GM19395 (cell line): ENCODE results near the gene IGSF6.
"Not testable (repeated sequence)": the region's sequence is repeated elsewhere in the genome, so short reads cannot be mapped to it uniquely, and the experiment has no call there.

Experiments
- ATAC-seq: cut with Tn5 transposase; IDR thresholded peaks from one replicate; pipeline ENCODE4 v1.9.1; 2021; ENCODE audit warnings: mild to moderate bottlenecking, moderate library complexity; ENCODE audit not compliant: unreplicated experiment

The IGSF6 gene

DNA sequence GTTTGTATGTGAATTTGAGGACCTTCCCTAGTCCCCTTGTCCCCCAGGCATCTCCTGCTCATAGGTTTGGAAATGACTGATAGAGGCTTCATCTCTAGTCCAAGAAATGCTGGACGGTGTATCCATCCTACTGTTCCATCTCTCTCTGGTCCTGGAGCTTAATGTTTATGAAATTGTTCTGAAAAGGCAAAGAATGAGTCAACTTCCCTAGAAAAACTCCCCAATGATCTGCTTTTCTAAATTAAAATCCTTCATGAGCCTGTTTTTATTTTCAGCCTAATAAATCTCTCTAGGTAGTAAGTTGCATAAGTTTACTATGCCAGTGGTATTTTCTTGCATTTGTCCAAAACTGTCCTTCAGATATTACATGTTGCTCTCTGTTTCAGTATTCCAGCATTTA, 2.1 kb upstream of the IGSF6 start:
- no peak for ATAC-seq

DNA sequence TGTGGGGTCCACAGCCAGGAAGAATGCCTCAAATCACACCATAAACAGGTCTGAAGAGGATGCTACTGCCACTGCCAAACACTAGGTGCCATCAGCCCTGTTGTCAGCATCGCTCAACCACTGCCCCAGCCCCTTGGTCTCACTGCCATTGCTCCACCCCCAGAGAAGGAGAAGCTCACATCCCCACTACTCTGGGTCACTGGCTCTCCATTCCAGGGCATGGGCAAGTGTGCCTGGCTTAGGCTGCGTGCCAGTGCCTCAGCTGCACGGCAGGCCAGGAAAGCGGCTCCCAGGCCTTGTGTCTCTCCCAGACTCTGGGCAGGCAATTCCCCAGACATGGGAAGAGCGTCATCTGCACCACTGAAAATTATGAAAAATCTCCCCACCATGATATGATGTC, 1.2 kb upstream of the IGSF6 start:
- no peak for ATAC-seq

DNA sequence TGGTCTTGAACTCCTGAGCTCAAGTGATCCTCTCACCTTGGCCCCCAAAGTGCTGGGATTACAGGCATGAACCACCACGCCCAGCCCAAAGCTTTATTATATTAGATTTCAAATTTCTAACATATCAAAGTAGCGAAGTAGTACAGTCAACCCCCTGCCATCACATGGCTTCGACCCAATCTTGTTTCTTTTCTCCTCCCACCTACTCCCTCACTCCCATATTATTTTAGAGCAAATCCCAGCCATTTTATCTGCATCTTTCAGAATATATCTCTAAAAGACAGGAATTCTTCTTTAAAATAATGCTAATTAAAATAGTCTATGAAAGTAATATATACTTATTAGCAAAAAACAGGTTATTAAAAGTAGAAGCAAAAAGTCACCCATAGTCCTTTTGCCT, 893 bp downstream of the IGSF6 start:
- no peak for ATAC-seq

DNA sequence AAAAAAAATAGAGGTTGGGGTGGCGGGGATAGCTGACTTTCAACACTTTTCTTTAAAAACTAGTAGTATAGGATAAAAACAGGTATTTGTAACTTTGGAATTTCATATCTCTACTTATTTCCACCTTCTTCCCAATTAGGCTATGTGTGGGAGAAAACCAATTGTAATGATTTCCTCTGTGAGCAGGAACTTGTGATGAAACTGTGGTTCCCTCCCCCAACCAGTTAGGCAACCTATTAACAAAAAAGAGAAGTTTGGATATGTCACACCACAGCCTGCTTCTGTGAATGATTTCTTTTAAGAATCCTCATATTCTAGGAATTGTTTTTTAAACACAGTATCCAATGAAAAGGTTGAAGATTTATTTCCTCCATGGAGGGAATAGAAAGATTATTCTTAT, 1.9 kb downstream of the IGSF6 start:
- ATAC-seq: no peak

GRCh38 chr16:21649826-21650406, 2.5 kb downstream of the IGSF6 start:
- ATAC-seq: not testable (repeated sequence)

- ATAC-seq: peak; percentile 5
Measured at GRCh38 chr16:21647562-21648164, 4.7 kb downstream of the IGSF6 start.

GRCh38 chr16:21646721-21647561, 5.5 kb downstream of the IGSF6 start:
- ATAC-seq: peak; percentile 91

- no peak for ATAC-seq
Measured at GRCh38 chr16:21646091-21646490, 6.3 kb downstream of the IGSF6 start.

GRCh38 chr16:21645261-21645721, 7.1 kb downstream of the IGSF6 start:
- ATAC-seq: peak; percentile 36

- ATAC-seq: no peak
Measured at GRCh38 chr16:21644674-21645073, 7.7 kb downstream of the IGSF6 start.

DNA sequence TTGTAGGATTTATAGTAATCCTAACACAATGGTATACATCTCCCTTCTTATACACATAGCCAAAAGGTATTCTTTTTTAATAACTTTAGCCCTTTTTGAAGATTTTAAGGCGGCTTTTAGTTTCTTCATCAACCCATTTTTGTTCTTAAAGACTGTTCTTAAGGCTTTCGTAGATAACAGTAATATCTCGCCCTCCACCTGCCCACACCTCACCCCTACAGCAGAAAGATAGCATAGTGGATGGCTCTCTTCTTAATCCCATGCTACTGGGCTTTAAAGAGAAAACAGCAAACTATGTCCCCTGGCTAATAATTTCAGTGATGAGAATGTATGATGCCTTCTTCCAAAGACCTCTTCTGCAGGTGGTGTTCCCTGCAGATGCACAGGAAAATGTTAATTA, 8.6 kb downstream of the IGSF6 start:
- no peak for ATAC-seq

- no peak for ATAC-seq
Measured at GRCh38 chr16:21642861-21643260, 9.5 kb downstream of the IGSF6 start.

DNA sequence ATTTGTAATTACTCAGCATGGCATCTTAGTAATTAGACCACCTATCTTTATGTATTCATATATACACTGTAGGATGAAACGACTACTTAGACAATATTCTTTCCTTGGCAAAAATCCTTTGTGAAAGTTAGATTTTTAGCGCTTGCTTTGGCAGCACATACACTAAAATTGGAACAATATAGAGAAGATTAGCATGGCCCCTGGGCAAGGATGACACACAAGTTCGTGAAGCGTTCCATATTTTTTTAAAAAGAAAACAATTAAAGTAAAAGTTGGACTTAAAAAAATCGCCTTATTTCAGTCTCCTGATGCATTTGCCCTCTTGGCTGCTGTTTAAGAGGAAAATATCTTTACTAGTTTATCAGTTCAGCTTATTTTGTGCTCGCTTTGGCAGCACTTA, 10.5 kb downstream of the IGSF6 start:
- no peak for ATAC-seq

GRCh38 chr16:21639493-21639892, 12.9 kb downstream of the IGSF6 start:
- ATAC-seq: no peak

DNA sequence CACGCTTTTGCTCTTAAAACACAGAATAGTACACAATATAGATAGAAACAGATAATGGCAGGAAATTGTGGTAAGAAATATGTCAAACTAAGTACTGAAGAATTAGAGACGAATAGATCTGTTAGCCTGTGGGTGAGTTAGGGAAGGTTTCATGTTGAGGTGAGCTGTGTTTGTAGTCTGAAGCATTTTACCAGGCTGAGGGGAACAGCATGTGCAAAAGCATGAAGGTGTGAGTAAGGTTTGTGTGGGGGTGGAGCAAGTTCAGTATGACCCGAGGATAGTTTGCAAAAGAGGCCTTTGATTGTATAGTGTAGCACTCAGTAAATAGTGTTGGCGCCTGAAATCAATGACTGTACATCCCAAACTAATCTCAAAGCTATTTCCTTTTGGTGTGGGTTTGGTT, 13.8 kb downstream of the IGSF6 start:
- ATAC-seq: no peak

GRCh38 chr16:21637032-21637968, 15.1 kb downstream of the IGSF6 start:
- no peak for ATAC-seq

- not testable (repeated sequence) for ATAC-seq
Measured at GRCh38 chr16:21635694-21636093, 16.7 kb downstream of the IGSF6 start.

DNA sequence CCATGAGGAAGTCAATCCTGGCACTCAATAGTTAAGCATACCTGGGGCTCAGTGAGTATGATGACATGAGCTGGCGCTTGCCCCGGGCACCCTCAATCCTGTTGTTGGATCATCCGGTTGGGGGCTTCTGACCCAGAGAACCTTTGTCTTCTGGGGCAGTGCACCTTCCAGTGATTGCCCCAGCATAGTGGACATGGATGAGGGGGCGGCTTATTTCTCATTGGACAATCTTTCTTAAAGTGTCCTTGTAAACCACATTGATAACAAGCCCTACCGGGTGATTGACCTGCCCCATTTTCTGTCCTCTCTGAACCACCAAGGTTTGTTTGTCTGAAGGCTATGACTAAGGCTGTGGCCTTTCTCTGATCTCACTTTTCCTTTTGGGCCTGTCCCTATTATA, 18.2 kb downstream of the IGSF6 start:
- no peak for ATAC-seq

DNA sequence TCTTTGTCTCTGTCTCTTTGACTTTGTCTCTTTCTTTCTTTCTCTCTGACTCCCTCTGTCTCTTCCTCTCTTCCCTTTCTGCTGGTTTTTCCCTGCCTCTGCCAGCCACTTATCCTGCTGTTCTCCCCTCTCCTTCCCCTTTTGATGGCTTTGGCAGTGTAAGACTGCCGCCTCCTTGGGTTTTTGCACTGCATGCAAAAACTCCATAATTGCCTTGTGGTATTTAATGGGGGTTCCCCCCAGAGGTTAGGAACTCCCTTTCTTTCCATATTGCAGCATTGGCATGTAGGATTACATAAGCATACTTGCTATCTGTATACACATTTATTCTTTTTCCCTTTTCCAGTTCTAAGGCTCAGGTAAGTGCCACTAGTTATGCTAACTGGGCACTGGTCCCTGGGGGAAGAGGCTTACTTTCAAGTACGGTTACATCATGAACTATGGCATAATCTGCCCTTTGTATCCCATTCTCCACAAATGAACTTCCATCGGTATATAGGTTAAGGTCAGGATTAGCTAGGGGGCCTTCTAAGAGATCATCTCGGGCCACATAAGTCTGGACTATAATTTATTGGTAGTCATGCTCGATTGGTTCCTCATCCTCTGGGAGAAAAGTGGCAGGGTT, 20.3 kb downstream of the IGSF6 start:
- not testable (repeated sequence) for ATAC-seq

DNA sequence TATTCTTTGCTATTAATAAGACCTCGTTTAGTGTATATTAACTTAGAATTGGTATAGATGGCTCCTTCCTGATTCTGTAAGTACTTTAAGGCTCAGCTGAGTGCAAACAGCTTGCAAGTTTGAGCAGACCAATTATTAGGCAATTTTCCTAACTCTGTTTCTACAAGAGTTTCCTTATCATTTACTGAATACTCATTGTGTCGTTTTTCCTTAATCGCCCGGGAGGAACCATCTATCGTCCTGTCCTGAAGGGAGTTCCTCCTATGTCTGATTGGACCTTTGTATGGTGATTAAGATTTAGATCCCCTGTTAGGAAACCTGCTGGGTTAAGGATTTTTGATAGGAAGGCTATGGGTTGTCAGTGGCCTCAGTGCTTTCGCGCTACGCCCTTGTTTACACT, 21.0 kb downstream of the IGSF6 start:
- ATAC-seq: not testable (repeated sequence)
